ENCODE measurements around the gene RPL4.

GRCh38 chr15:66452420-66452819 lies 52.2 kb downstream of the RPL4 start:
- no peak for TF ChIP-seq POLR2AphosphoS5 (IDR thresholded peaks at IDR 0.05; ENCODE audit: borderline replicate concordance, low read depth, low read length)
- no peak for TF ChIP-seq EZH2 (IDR thresholded peaks at IDR 0.05)
